Measurements from ENCODE around the gene ITPRIP.

Gene ITPRIP

GRCh38 chr10:104340111-104340526 lies 1.9 kb upstream of the ITPRIP start:
- no peak for DNase-seq

- DNase-seq, result no peak
Observed at GRCh38 chr10:104339469-104340110, 1.3 kb upstream of the ITPRIP start.

DNA sequence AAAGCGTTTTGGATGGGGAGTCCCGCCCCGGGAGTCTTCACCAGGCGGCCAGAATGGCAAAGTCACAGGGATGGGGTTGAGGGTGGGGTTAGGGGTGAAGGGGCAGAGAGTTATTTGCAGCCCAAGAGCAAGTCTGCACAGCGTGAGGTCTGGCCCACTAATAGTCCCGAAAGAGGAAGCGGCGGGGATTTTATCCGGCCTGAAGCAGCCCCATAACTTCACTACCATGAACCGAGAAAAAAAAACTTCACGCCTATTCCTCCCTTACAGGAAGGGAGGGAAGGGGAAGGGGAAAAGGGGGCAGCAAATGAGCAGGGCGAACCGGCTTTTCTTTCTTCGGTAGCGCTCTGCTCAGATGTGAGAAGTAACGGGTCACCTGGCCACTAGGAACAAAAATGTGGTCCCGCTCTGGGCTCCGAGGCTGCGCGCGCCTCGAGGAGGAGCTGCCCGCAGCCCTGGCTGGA lies 712 bp downstream of the ITPRIP start:
- DNase-seq, result peak; percentile 40 to 41

GRCh38 chr10:104336821-104337467 lies 1.3 kb downstream of the ITPRIP start:
- DNase-seq, result no peak

DNA sequence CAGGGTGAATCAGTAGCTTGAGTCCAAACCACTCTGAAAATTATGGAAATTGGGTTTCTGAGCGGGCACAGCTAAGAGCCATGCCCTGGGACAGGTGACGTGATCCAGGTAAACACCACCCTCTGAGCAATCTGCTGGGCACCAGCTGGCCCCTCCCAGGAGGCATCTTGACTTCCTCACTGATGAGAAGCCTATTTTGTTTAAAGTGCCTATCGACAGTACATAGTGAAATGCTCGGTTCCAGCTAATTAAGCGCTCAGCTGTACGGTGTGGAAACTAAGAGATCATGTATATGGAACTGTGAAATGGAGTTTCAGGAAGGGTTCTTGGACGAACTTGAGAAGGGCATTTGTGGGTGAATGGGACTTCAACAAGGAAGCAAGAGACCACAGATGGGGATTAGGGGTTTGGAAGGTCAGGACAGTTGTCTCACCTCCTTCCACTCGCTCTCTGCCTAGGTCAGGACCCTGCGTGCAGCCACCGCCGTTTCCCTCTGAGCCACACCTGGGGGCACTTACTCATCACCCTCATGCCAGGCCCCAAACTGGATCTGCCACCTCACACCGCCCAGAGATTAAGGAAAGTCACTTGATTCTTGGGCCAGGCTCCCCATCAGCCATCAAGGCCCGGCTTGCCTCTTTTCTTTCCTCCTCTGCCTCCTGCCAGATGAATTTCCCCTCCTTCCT lies 3.2 kb downstream of the ITPRIP start:
- no peak for DNase-seq

GRCh38 chr10:104334561-104334960 lies 3.7 kb downstream of the ITPRIP start:
- no peak for DNase-seq

GRCh38 chr10:104333728-104334373 lies 4.4 kb downstream of the ITPRIP start:
- no peak for DNase-seq

GRCh38 chr10:104333032-104333727 lies 5.1 kb downstream of the ITPRIP start:
- DNase-seq, result no peak

GRCh38 chr10:104332243-104333031 lies 5.8 kb downstream of the ITPRIP start:
- no peak for DNase-seq

GRCh38 chr10:104331208-104331838 lies 6.9 kb downstream of the ITPRIP start:
- no peak for DNase-seq

- no peak for DNase-seq
Observed at GRCh38 chr10:104330168-104331110, 7.8 kb downstream of the ITPRIP start.

DNA sequence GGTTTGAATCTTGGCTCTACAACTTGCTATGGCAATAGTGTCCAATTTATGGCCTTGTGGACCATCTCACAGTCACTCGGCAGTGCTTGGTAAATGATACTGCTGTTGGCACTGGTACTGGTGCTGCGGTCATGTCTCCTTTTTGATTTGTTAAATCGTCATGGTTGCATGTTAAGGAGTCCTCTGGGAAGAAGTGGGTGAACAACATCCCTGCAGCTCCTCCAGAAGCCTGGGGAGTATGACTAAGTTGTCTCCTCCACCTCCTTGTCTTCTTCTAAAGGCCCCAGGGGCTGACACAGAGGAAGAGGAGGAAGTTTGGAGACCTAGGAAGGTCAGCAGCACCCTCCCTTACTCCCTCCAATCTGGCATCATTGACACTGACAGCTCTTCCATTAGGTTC lies 8.5 kb downstream of the ITPRIP start:
- no peak for DNase-seq

- DNase-seq, result peak; percentile 17 to 84
Observed at GRCh38 chr10:104328896-104329710, 9.2 kb downstream of the ITPRIP start.

DNA sequence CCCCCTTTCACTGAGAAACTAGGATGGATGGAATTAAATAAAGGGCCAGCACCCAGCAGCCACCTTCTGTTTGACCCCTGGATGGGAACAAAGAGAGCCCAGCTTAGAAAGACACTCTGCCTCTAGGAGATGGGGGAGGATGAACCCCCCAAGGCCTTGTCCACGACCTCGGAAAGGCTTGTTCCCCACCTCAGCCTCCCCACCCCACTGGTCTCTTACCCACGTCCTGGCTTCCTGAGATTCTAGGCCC lies 9.7 kb downstream of the ITPRIP start:
- no peak for DNase-seq

DNA sequence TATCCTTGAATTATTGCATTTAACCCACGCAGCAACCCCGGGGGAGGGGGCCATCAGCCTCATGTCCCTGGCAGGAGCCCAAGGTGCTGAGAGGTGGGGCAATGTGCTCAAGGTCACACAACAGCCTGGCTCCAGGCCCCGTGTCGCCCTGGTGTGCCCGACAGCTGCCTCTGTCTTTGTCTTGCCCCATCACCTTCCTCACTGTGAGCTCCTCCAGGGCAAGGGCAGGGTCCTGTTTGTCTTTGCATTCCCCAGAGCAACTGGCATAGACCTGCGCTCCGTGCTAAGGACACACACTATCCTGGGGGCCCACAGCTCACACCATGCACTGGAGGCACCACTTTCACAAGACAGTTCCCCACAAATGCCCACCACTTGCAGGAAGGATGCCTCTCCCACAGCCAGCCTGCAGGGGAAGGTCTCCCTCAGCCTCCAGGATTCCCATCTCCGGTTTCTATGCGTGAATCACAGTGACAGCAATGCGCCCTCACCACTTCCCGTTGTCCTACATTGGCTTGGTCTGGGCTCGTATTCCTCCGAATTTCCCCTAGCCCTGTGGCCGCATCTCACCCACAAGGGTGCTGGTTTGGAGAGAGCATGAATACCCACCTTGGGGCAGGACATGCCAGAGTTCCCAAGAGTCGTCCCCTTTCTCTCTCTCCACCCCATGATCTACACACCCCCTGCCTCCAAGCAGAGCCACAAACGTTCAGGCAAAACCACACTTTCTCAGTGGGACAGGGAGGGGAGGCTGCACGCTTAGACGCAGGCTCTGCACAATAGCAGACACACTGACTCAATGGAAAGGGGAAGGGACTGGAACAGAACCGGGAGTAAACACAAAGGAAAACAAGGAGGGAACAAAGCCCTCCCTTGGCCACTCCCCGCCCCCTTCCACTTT lies 10.3 kb downstream of the ITPRIP start:
- DNase-seq, result peak in 1 of 2 donors; percentile 24

GRCh38 chr10:104326991-104327610 lies 11.2 kb downstream of the ITPRIP start:
- no peak for DNase-seq

GRCh38 chr10:104325436-104326435 lies 12.5 kb downstream of the ITPRIP start:
- no peak for DNase-seq

Data from bone marrow (tissue), 2 donors.